Mesenchymal stem cell (in vitro differentiated cells and primary cell): ENCODE measurements around the gene COL4A5.

Experiments
- DNase-seq: peaks from one replicate; pipeline ENCODE4 v3.0.0-alpha.2; 2013
- H2AFZ ChIP-seq: one replicate; pipeline ENCODE4 v1.6.1; 2013; ENCODE audit warnings: low read depth, mild to moderate bottlenecking, control low read depth, inconsistent platforms, low read length, moderate library complexity
- H2AK5ac ChIP-seq: 2 replicates; pipeline ENCODE4 v1.6.1; 2013; ENCODE audit warnings: low read length, moderate library complexity, mild to moderate bottlenecking, inconsistent platforms; ENCODE audit not compliant: severe bottlenecking
- H2BK120ac ChIP-seq: one replicate; pipeline ENCODE4 v1.6.1; 2013; ENCODE audit warnings: low read depth, mild to moderate bottlenecking, inconsistent platforms, low read length, moderate library complexity
- H2BK12ac ChIP-seq, 2 experiments: one replicate each; pipeline ENCODE4 v1.6.1; 2013; ENCODE audit warnings: inconsistent platforms in 2 of 2, low read length in 2 of 2, mild to moderate bottlenecking in 2 of 2, moderate library complexity in 2 of 2, control low read depth in 1 of 2
- H2BK15ac ChIP-seq: one replicate; pipeline ENCODE4 v1.6.1; 2013; ENCODE audit warnings: mild to moderate bottlenecking, low read depth, inconsistent platforms; ENCODE audit not compliant: poor library complexity, severe bottlenecking
- H2BK5ac ChIP-seq: 2 replicates; pipeline ENCODE4 v1.6.1; 2013; ENCODE audit warnings: low read depth, mild to moderate bottlenecking, low read length, control low read depth, inconsistent platforms; ENCODE audit not compliant: poor library complexity, severe bottlenecking
- H3K14ac ChIP-seq, 2 experiments: one replicate each; pipeline ENCODE4 v1.6.1; 2013; ENCODE audit warnings: inconsistent platforms in 2 of 2, low read length in 2 of 2, control low read depth in 1 of 2, mild to moderate bottlenecking in 1 of 2, moderate library complexity in 1 of 2
- H3K18ac ChIP-seq, 2 experiments: one replicate each; pipeline ENCODE4 v1.6.1; 2013; ENCODE audit warnings: inconsistent platforms in 2 of 2, low read length in 2 of 2, control low read depth in 1 of 2, low read depth in 1 of 2, mild to moderate bottlenecking in 1 of 2
- H3K23ac ChIP-seq, 2 experiments: one replicate each; pipeline ENCODE4 v1.6.1; 2013; ENCODE audit warnings: inconsistent platforms in 2 of 2, low read length in 2 of 2, mild to moderate bottlenecking in 2 of 2, moderate library complexity in 2 of 2, control low read depth in 1 of 2
- H3K27ac ChIP-seq: 2 replicates; pipeline ENCODE4 v1.5.1; 2013; ENCODE audit warnings: mild to moderate bottlenecking, moderate library complexity, low read length, control low read depth, inconsistent platforms; ENCODE audit not compliant: poor library complexity, severe bottlenecking
- H3K27me3 ChIP-seq, 2 experiments: 2 replicates each; pipeline versions ENCODE4 v1.6.1 to v1.7.0; 2013; ENCODE audit warnings: low read length in 2 of 2, mild to moderate bottlenecking in 2 of 2, moderate library complexity in 2 of 2, control low read depth in 1 of 2, inconsistent platforms in 1 of 2; ENCODE audit not compliant: control insufficient read depth in 1 of 2, insufficient read depth in 1 of 2
- H3K36me3 ChIP-seq, 2 experiments: 2 replicates each; pipeline versions ENCODE4 v1.6.1 to v1.7.0; 2013; ENCODE audit warnings: low read length in 2 of 2, control low read depth in 1 of 2, inconsistent platforms in 1 of 2, low read depth in 1 of 2, mild to moderate bottlenecking in 1 of 2; ENCODE audit not compliant: insufficient read depth in 2 of 2, control insufficient read depth in 1 of 2
- H3K4ac ChIP-seq, 2 experiments: one replicate each; pipeline ENCODE4 v1.6.1; 2013; ENCODE audit warnings: inconsistent platforms in 2 of 2, low read length in 2 of 2, mild to moderate bottlenecking in 2 of 2, moderate library complexity in 2 of 2, control low read depth in 1 of 2, low read depth in 1 of 2
- H3K4me1 ChIP-seq: 2 replicates; pipeline ENCODE4 v1.6.1; 2013; ENCODE audit warnings: low read depth, low read length, control low read depth; ENCODE audit not compliant: control insufficient read depth, insufficient read depth
- H3K4me2 ChIP-seq: 2 replicates; pipeline ENCODE4 v1.6.1; 2013; ENCODE audit warnings: low read length, mild to moderate bottlenecking, inconsistent platforms; ENCODE audit not compliant: poor library complexity, severe bottlenecking
- H3K4me3 ChIP-seq, 2 experiments: 2 replicates each; pipeline versions ENCODE4 v1.5.1 to v1.7.0; 2013; ENCODE audit warnings: low read length in 2 of 2, mild to moderate bottlenecking in 2 of 2, control low read depth in 1 of 2, low read depth in 1 of 2; ENCODE audit not compliant: insufficient read depth in 1 of 2
- H3K79me1 ChIP-seq: replicated peaks from 2 replicates; pipeline ENCODE4 v1.6.1; 2013; ENCODE audit warnings: mild to moderate bottlenecking, control low read depth, low read length, inconsistent platforms; ENCODE audit not compliant: poor library complexity, severe bottlenecking
- H3K9ac ChIP-seq: 2 replicates; pipeline ENCODE4 v1.7.0; 2013; ENCODE audit warnings: mild to moderate bottlenecking, low read length, moderate library complexity
- H3K9me3 ChIP-seq: 2 replicates; pipeline ENCODE4 v1.7.0; 2013; ENCODE audit warnings: mild to moderate bottlenecking, low read length; ENCODE audit not compliant: control insufficient read depth
- H4K8ac ChIP-seq: one replicate; pipeline ENCODE4 v1.6.1; 2013; ENCODE audit warnings: inconsistent platforms, mild to moderate bottlenecking, low read length, moderate library complexity
- H4K91ac ChIP-seq: one replicate; pipeline ENCODE4 v1.6.1; 2013; ENCODE audit warnings: mild to moderate bottlenecking, low read length, inconsistent platforms
- WGBS: methylation state at CpG from one replicate; pipeline ENCODE4 v1.1.7; 2013; ENCODE audit warnings: mixed read lengths; 5-methylcytosine and 5-hydroxymethylcytosine counted together

Gene COL4A5

GRCh38 chrX:108397627-108398391 lies 41.8 kb upstream of the COL4A5 start:
- Histone ChIP-seq H2BK15ac (no peak overlapping the region), H4K91ac (no peak overlapping the region), H3K27ac (no peak overlapping the region), H3K27me3 (no peaks in the 10 kb centered on the region), H3K4ac (no peak overlapping the region), H3K79me1 (no peaks in the 10 kb centered on the region), H3K4me2 (no peak overlapping the region), H3K14ac (no peak overlapping the region), H3K9ac (no peak overlapping the region), H3K9me3 (no peaks in the 10 kb centered on the region), H3K18ac (no peak overlapping the region), H4K8ac (no peak overlapping the region), H2BK120ac (no peak overlapping the region), H3K23ac (no peak overlapping the region), H2BK5ac (no peak overlapping the region), H3K4me3 (no peak overlapping the region), H2AFZ (no peak overlapping the region), H2BK12ac (no peak overlapping the region), H3K4me1 (no peaks in the 10 kb centered on the region), H3K36me3 (no peaks in the 10 kb centered on the region), H2AK5ac (no peak overlapping the region)
- DNase-seq: no peak
- 33% methylated on average over 3 of the region's 6 CpGs for WGBS

- Histone ChIP-seq H3K14ac (no peak overlapping the region), H3K4me2 (no peak overlapping the region), H3K18ac (no peak overlapping the region), H3K23ac (no peak overlapping the region), H2AFZ (no peak overlapping the region), H3K27me3 (peaks cover 0 to 4% of the 10 kb centered on the region in 2 experiments), H3K9ac (no peak overlapping the region), H2BK12ac (no peak overlapping the region), H3K27ac (no peak overlapping the region), H3K4me3 (no peak overlapping the region), H2BK120ac (no peak overlapping the region), H3K4ac (no peak overlapping the region), H3K36me3 (no peaks in the 10 kb centered on the region), H4K91ac (no peak overlapping the region), H2BK5ac (no peak overlapping the region), H4K8ac (no peak overlapping the region), H3K4me1 (no peaks in the 10 kb centered on the region), H3K79me1 (no peaks in the 10 kb centered on the region), H2BK15ac (no peak overlapping the region), H3K9me3 (no peaks in the 10 kb centered on the region), H2AK5ac (no peak overlapping the region)
- no CpG with 5 or more reads among the region's 1 CpG for WGBS
- DNase-seq: no peak
These were observed 40.0 kb upstream of the COL4A5 start for GRCh38 chrX:108399418-108400165.

- H2AFZ ChIP-seq: no peak overlapping the region
- no peaks in the 10 kb centered on the region for H3K9me3 ChIP-seq
- H3K4ac ChIP-seq: no peak overlapping the region
- DNase-seq: no peak
- no peak overlapping the region for H3K9ac ChIP-seq
- no peaks in the 10 kb centered on the region for H3K36me3 ChIP-seq
- H4K8ac ChIP-seq: no peak overlapping the region
- H2BK12ac ChIP-seq: no peak overlapping the region
- peaks cover 0 to 18% of the 10 kb centered on the region in 2 experiments for H3K27me3 ChIP-seq
- H4K91ac ChIP-seq: no peak overlapping the region
- no peak overlapping the region for H2BK120ac ChIP-seq
- H3K4me1 ChIP-seq: no peaks in the 10 kb centered on the region
- H3K23ac ChIP-seq: no peak overlapping the region
- no peak overlapping the region for H2BK15ac ChIP-seq
- H3K14ac ChIP-seq: no peak overlapping the region
- H2BK5ac ChIP-seq: no peak overlapping the region
- no peaks in the 10 kb centered on the region for H3K79me1 ChIP-seq
- no peak overlapping the region for H3K27ac ChIP-seq
- no peak overlapping the region for H2AK5ac ChIP-seq
- H3K4me3 ChIP-seq: no peak overlapping the region
- no peak overlapping the region for H3K18ac ChIP-seq
- H3K4me2 ChIP-seq: no peak overlapping the region
These were observed 26.9 kb upstream of the COL4A5 start for GRCh38 chrX:108412783-108413182.

GRCh38 chrX:108415146-108415545 lies 24.5 kb upstream of the COL4A5 start:
- Histone ChIP-seq H3K9ac (no peak overlapping the region), H4K8ac (no peak overlapping the region), H3K9me3 (no peaks in the 10 kb centered on the region), H2BK120ac (no peak overlapping the region), H2BK15ac (no peak overlapping the region), H3K4ac (no peak overlapping the region), H3K14ac (no peak overlapping the region), H3K4me3 (no peak overlapping the region), H2BK5ac (no peak overlapping the region), H3K23ac (no peak overlapping the region), H3K4me2 (no peak overlapping the region), H2AFZ (no peak overlapping the region), H3K79me1 (no peaks in the 10 kb centered on the region), H3K27ac (no peak overlapping the region), H4K91ac (no peak overlapping the region), H3K36me3 (no peaks in the 10 kb centered on the region), H3K27me3 (peaks cover 0 to 12% of the 10 kb centered on the region in 2 experiments), H3K18ac (no peak overlapping the region), H2AK5ac (no peak overlapping the region), H3K4me1 (no peaks in the 10 kb centered on the region), H2BK12ac (no peak overlapping the region)
- no peak for DNase-seq
- no CpG with 5 or more reads among the region's 1 CpG for WGBS
